Loucy (cell line): ENCODE measurements around the gene PHEX.
A peak's percentile ranks its signal among the peaks of the same experiment; 100 is the strongest.

Experiments
- H2AFZ ChIP-seq: fragments of 200-600 bp; sonication (generic); 2 replicates; pipeline ENCODE4 v1.6.0; 2016; ENCODE audit warnings: antibody characterized with exemption, mild to moderate bottlenecking, low read length, moderate library complexity
- H3F3A ChIP-seq: fragments of 200-600 bp; 2 replicates; pipeline ENCODE4 v1.6.0; 2016; ENCODE audit warnings: antibody characterized with exemption, low read depth, mild to moderate bottlenecking
- H3K27me3 ChIP-seq: fragments of 200-600 bp; sonication (generic); 2 replicates; pipeline ENCODE4 v1.6.1; 2014; ENCODE audit warnings: low read length, mild to moderate bottlenecking; ENCODE audit not compliant: insufficient read depth, poor library complexity, severe bottlenecking
- H3K36me3 ChIP-seq: fragments of 200-600 bp; sonication (generic); 2 replicates; pipeline ENCODE4 v1.6.1; 2016; ENCODE audit warnings: low read length; ENCODE audit not compliant: insufficient read depth
- H3K4me1 ChIP-seq: fragments of 200-600 bp; sonication (generic); 2 replicates; pipeline ENCODE4 v1.5.1; 2014; ENCODE audit warnings: low read length, mild to moderate bottlenecking; ENCODE audit not compliant: insufficient read depth, poor library complexity, severe bottlenecking
- H3K4me2 ChIP-seq: fragments of 200-600 bp; sonication (generic); 2 replicates; pipeline ENCODE4 v1.6.0; 2014; ENCODE audit warnings: antibody characterized with exemption, low read length, low read depth, mild to moderate bottlenecking; ENCODE audit not compliant: poor library complexity, severe bottlenecking
- H3K4me3 ChIP-seq: fragments of 200-600 bp; sonication (generic); 2 replicates; pipeline ENCODE4 v1.5.1; 2014; ENCODE audit warnings: low read length, mild to moderate bottlenecking, mixed read lengths; ENCODE audit not compliant: poor library complexity, severe bottlenecking
- H3K79me2 ChIP-seq: fragments of 200-600 bp; sonication (generic); 2 replicates; pipeline ENCODE4 v1.6.1; 2014; ENCODE audit warnings: low read length; ENCODE audit not compliant: insufficient read depth
- H3K9ac ChIP-seq: fragments of 200-600 bp; sonication (generic); 2 replicates; pipeline ENCODE4 v1.6.0; 2014; ENCODE audit warnings: mild to moderate bottlenecking, low read depth, low read length, moderate library complexity; ENCODE audit not compliant: poor library complexity, severe bottlenecking
- H3K9me2 ChIP-seq: fragments of 200-600 bp; sonication (generic); replicated peaks from 2 replicates; pipeline ENCODE4 v1.6.1; 2016; ENCODE audit warnings: low read depth, low read length, mixed read lengths
- H3K9me3 ChIP-seq: fragments of 200-600 bp; sonication (generic); 2 replicates; pipeline ENCODE4 v1.6.1; 2014; ENCODE audit warnings: mild to moderate bottlenecking, antibody characterized with exemption, low read length, low read depth; ENCODE audit not compliant: insufficient read depth
- H4K20me1 ChIP-seq: fragments of 200-600 bp; sonication (generic); 2 replicates; pipeline ENCODE4 v1.6.0; 2014; ENCODE audit warnings: antibody characterized with exemption, low read length, mild to moderate bottlenecking; ENCODE audit not compliant: insufficient read depth, poor library complexity, severe bottlenecking
- EZH2phosphoT487 ChIP-seq: fragments of 200-600 bp; IDR thresholded peaks from 2 replicates; pipeline ENCODE4 v1.6.1; 2018; ENCODE audit warnings: antibody characterized with exemption, mild to moderate bottlenecking, moderate library complexity, borderline replicate concordance
- TF ChIP-seq, protein P1 (sequence below): fragments of 200-600 bp; sonication (generic); conservative IDR thresholded peaks from 2 replicates; pipeline ENCODE4 v1.5.1; 2014; ENCODE audit warnings: mild to moderate bottlenecking, antibody characterized with exemption, low read length

The PHEX gene

GRCh38 chrX:22032084-22032483 lies at the start of gene PHEX:
Gene PHEX, plus strand, starts transcription at chrX:22032325. Its CDS starts 681 bp downstream, at chrX:22033006.
- Histone ChIP-seq H3K79me2 (no peaks in the 10 kb centered on the region), H4K20me1 (no peaks in the 10 kb centered on the region), H3K4me1 (no peaks in the 10 kb centered on the region), H3K36me3 (no peaks in the 10 kb centered on the region), H2AFZ (no peak within 1 kb of the TSS), H3K9ac (no peak within 1 kb of the TSS), H3K9me3 (no peaks in the 10 kb centered on the region), H3K4me2 (no peak within 1 kb of the TSS), H3K4me3 (no peak within 1 kb of the TSS), H3K27me3 (no peaks in the 10 kb centered on the region), H3F3A (no peaks in the 10 kb centered on the region), H3K9me2 (no peaks in the 10 kb centered on the region)
- TF ChIP-seq, protein P1, sequence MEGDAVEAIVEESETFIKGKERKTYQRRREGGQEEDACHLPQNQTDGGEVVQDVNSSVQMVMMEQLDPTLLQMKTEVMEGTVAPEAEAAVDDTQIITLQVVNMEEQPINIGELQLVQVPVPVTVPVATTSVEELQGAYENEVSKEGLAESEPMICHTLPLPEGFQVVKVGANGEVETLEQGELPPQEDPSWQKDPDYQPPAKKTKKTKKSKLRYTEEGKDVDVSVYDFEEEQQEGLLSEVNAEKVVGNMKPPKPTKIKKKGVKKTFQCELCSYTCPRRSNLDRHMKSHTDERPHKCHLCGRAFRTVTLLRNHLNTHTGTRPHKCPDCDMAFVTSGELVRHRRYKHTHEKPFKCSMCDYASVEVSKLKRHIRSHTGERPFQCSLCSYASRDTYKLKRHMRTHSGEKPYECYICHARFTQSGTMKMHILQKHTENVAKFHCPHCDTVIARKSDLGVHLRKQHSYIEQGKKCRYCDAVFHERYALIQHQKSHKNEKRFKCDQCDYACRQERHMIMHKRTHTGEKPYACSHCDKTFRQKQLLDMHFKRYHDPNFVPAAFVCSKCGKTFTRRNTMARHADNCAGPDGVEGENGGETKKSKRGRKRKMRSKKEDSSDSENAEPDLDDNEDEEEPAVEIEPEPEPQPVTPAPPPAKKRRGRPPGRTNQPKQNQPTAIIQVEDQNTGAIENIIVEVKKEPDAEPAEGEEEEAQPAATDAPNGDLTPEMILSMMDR = no peak
- TF ChIP-seq EZH2phosphoT487 = no peak

- H4K20me1 ChIP-seq = no peaks in the 10 kb centered on the region
- no peaks in the 10 kb centered on the region for H3K79me2 ChIP-seq
- H3K4me3 ChIP-seq = no peak overlapping the region
- no peaks in the 10 kb centered on the region for H3K27me3 ChIP-seq
- TF ChIP-seq EZH2phosphoT487 = no peak
- TF ChIP-seq, protein P1 = peak; percentile 76
- no peaks in the 10 kb centered on the region for H3K4me1 ChIP-seq
- H2AFZ ChIP-seq = no peak overlapping the region
- H3K9ac ChIP-seq = no peak overlapping the region
- peaks cover 32% of the 10 kb centered on the region; the same call in 1 of the 2 replicates for H3K36me3 ChIP-seq
- H3K4me2 ChIP-seq = no peak overlapping the region
- H3K9me2 ChIP-seq = no peaks in the 10 kb centered on the region
- no peaks in the 10 kb centered on the region for H3K9me3 ChIP-seq
- H3F3A ChIP-seq = no peaks in the 10 kb centered on the region
These were observed 46.8 kb upstream of the PHEX start for GRCh38 chrX:21985332-21985777.

GRCh38 chrX:21986596-21986995 lies 45.5 kb upstream of the PHEX start:
- H3K9ac ChIP-seq = no peak overlapping the region
- H4K20me1 ChIP-seq = no peaks in the 10 kb centered on the region
- H3K27me3 ChIP-seq = no peaks in the 10 kb centered on the region
- no peaks in the 10 kb centered on the region for H3K9me2 ChIP-seq
- TF ChIP-seq, protein P1 = no peak
- TF ChIP-seq EZH2phosphoT487 = no peak
- no peak overlapping the region for H3K4me2 ChIP-seq
- H3F3A ChIP-seq = no peaks in the 10 kb centered on the region
- H3K36me3 ChIP-seq = peaks cover 32% of the 10 kb centered on the region; the same call in 1 of the 2 replicates
- no peaks in the 10 kb centered on the region for H3K9me3 ChIP-seq
- H3K4me1 ChIP-seq = no peaks in the 10 kb centered on the region
- H3K79me2 ChIP-seq = no peaks in the 10 kb centered on the region
- H2AFZ ChIP-seq = no peak overlapping the region
- H3K4me3 ChIP-seq = no peak overlapping the region
